Neuronal stem cell (in vitro differentiated cells): ENCODE data around the gene LYPD8.

ENCODE experiments used
- DNase-seq: peaks from one replicate; pipeline ENCODE4 v3.0.0-alpha.2; 2013; ENCODE audit warnings: low spot score
- H2AFZ ChIP-seq: one replicate; pipeline ENCODE4 v1.6.1; 2013; ENCODE audit warnings: mild to moderate bottlenecking, low read length, inconsistent platforms
- H2AK5ac ChIP-seq: 2 replicates; pipeline ENCODE4 v1.6.1; 2013; ENCODE audit warnings: low read depth, mild to moderate bottlenecking, inconsistent platforms, low read length, moderate library complexity, mixed read lengths
- H2BK120ac ChIP-seq: 2 replicates; pipeline ENCODE4 v1.6.1; 2013; ENCODE audit warnings: low read depth, mild to moderate bottlenecking, inconsistent platforms, low read length, moderate library complexity, mixed read lengths
- H2BK12ac ChIP-seq: one replicate; pipeline ENCODE4 v1.6.1; 2013; ENCODE audit warnings: low read length, inconsistent platforms
- H2BK15ac ChIP-seq: 2 replicates; pipeline ENCODE4 v1.6.1; 2013; ENCODE audit warnings: mild to moderate bottlenecking, low read length, inconsistent platforms, mixed read lengths
- H2BK5ac ChIP-seq: one replicate; pipeline ENCODE4 v1.6.1; 2013; ENCODE audit warnings: inconsistent platforms, mild to moderate bottlenecking, low read length, moderate library complexity
- H3K14ac ChIP-seq: one replicate; pipeline ENCODE4 v1.6.1; 2013; ENCODE audit warnings: low read length, inconsistent platforms
- H3K18ac ChIP-seq: 2 replicates; pipeline ENCODE4 v1.6.1; 2013; ENCODE audit warnings: low read length, inconsistent platforms
- H3K23ac ChIP-seq: 2 replicates; pipeline ENCODE4 v1.6.1; 2013; ENCODE audit warnings: low read depth, mild to moderate bottlenecking, mixed read lengths, low read length, inconsistent platforms; ENCODE audit not compliant: poor library complexity
- H3K27ac ChIP-seq: replicated peaks from 3 replicates; pipeline ENCODE4 v1.5.1; 2013; ENCODE audit warnings: low read length, inconsistent platforms
- H3K27me3 ChIP-seq, 3 experiments: 2 replicates each; pipeline ENCODE4 v1.6.1; 2013; ENCODE audit warnings: low read length in 3 of 3, mild to moderate bottlenecking in 2 of 3, inconsistent platforms in 1 of 3, low read depth in 1 of 3, mixed read lengths in 1 of 3, moderate library complexity in 1 of 3; ENCODE audit not compliant: control insufficient read depth in 3 of 3, insufficient read depth in 3 of 3
- H3K36me3 ChIP-seq, 2 donors: replicated peaks in 1 of 2; 2 replicates each; pipeline ENCODE4 v1.6.1; 2013; ENCODE audit warnings: low read length in 2 of 2; ENCODE audit not compliant: control insufficient read depth in 2 of 2, insufficient read depth in 2 of 2
- H3K4ac ChIP-seq: 2 replicates; pipeline ENCODE4 v1.6.1; 2013; ENCODE audit warnings: inconsistent platforms, mild to moderate bottlenecking, low read length, moderate library complexity
- H3K4me1 ChIP-seq, 2 donors: 1 replicate in 1 of 2; 2 replicates in 1 of 2; pipeline ENCODE4 v1.6.1; 2013; ENCODE audit warnings: low read length in 2 of 2, low read depth in 1 of 2; ENCODE audit not compliant: control insufficient read depth in 2 of 2, insufficient read depth in 1 of 2
- H3K4me2 ChIP-seq: one replicate; pipeline ENCODE4 v1.6.1; 2013; ENCODE audit warnings: mild to moderate bottlenecking, low read length, inconsistent platforms; ENCODE audit not compliant: insufficient read depth, poor library complexity, severe bottlenecking
- H3K4me3 ChIP-seq, 2 donors: 2 replicates each; pipeline ENCODE4 v1.5.1; 2013; ENCODE audit warnings: low read length in 2 of 2, mild to moderate bottlenecking in 2 of 2, inconsistent platforms in 1 of 2, moderate library complexity in 1 of 2
- H3K79me1 ChIP-seq: one replicate; pipeline ENCODE4 v1.6.1; 2013; ENCODE audit warnings: low read depth, mild to moderate bottlenecking, inconsistent platforms, low read length, moderate library complexity
- H3K9ac ChIP-seq: one replicate; pipeline ENCODE4 v1.6.1; 2013; ENCODE audit warnings: mild to moderate bottlenecking, low read depth, low read length, inconsistent platforms; ENCODE audit not compliant: poor library complexity
- H3K9me3 ChIP-seq, 2 donors: replicated peaks in 1 of 2; 2 replicates each; pipeline versions ENCODE3 to v1.6.1; 2013; ENCODE audit warnings: low read length in 2 of 2, mild to moderate bottlenecking in 2 of 2, inconsistent platforms in 1 of 2, low read depth in 1 of 2, mixed read lengths in 1 of 2, moderate library complexity in 1 of 2; ENCODE audit not compliant: control insufficient read depth in 2 of 2, insufficient read depth in 1 of 2
- H4K8ac ChIP-seq: one replicate; pipeline ENCODE4 v1.6.1; 2013; ENCODE audit warnings: low read depth, mild to moderate bottlenecking, inconsistent platforms, low read length, moderate library complexity
- H4K91ac ChIP-seq: one replicate; pipeline ENCODE4 v1.6.1; 2013; ENCODE audit warnings: low read length, low read depth, mild to moderate bottlenecking, inconsistent platforms; ENCODE audit not compliant: poor library complexity
- WGBS, 2 donors: extraction: QIAGEN DNeasy Blood & Tissue Kit; methylation state at CpG; one replicate each; pipeline ENCODE4 v1.1.7; 2013; ENCODE audit warnings: missing lambda C conversion rate in 2 of 2, mixed read lengths in 1 of 2; ENCODE audit not compliant: insufficient read length in 2 of 2, insufficient replicate concordance in 1 of 2; ENCODE audit errors: extremely low coverage in 2 of 2; 5-methylcytosine and 5-hydroxymethylcytosine counted together

LYPD8 gene

GRCh38 chr1:248748211-248748610 lies 7.3 kb downstream of the LYPD8 start:
- H3K4me1 ChIP-seq, result no peaks in the 10 kb centered on the region
- H2BK12ac ChIP-seq, result no peak overlapping the region
- no peak overlapping the region for H2BK5ac ChIP-seq
- no peaks in the 10 kb centered on the region for H3K36me3 ChIP-seq
- no peak for DNase-seq
- no peak overlapping the region for H2BK120ac ChIP-seq
- peaks cover 0 to 3% (median 0%) of the 10 kb centered on the region in 3 experiments for H3K27me3 ChIP-seq
- H3K27ac ChIP-seq, result no peak overlapping the region
- H3K9me3 ChIP-seq, result peaks cover 2 to 45% of the 10 kb centered on the region in 2 donors
- H3K14ac ChIP-seq, result no peak overlapping the region
- no peak overlapping the region for H3K4me3 ChIP-seq
- H3K4ac ChIP-seq, result no peak overlapping the region
- H3K4me2 ChIP-seq, result no peak overlapping the region
- no peak overlapping the region for H2AFZ ChIP-seq
- no peak overlapping the region for H3K23ac ChIP-seq
- H3K18ac ChIP-seq, result no peak overlapping the region
- H4K8ac ChIP-seq, result no peak overlapping the region
- no CpG with 5 or more reads among the region's 10 CpGs for WGBS, 2 donors
- H3K79me1 ChIP-seq, result peaks cover 3% of the 10 kb centered on the region
- no peak overlapping the region for H4K91ac ChIP-seq
- no peak overlapping the region for H2AK5ac ChIP-seq
- no peak overlapping the region for H3K9ac ChIP-seq
- no peak overlapping the region for H2BK15ac ChIP-seq

- Histone ChIP-seq H4K91ac (no peak overlapping the region), H2BK12ac (no peak overlapping the region), H3K4me1 (no peaks in the 10 kb centered on the region), H3K4ac (no peak overlapping the region), H2BK120ac (no peak overlapping the region), H3K14ac (no peak overlapping the region), H4K8ac (no peak overlapping the region), H3K27ac (no peak overlapping the region), H3K36me3 (no peaks in the 10 kb centered on the region), H3K9ac (no peak overlapping the region), H3K23ac (no peak overlapping the region), H3K4me2 (no peak overlapping the region), H2AK5ac (no peak overlapping the region), H2BK15ac (no peak overlapping the region), H3K9me3 (peaks cover 0 to 40% of the 10 kb centered on the region in 2 donors), H2AFZ (no peak overlapping the region), H2BK5ac (no peak overlapping the region), H3K18ac (no peak overlapping the region), H3K4me3 (no peak overlapping the region), H3K27me3 (peaks cover 0 to 3% (median 0%) of the 10 kb centered on the region in 3 experiments), H3K79me1 (no peaks in the 10 kb centered on the region)
- DNase-seq, result no peak
- WGBS, 2 donors, result no CpG with 5 or more reads among the region's 7 CpGs
Measured at GRCh38 chr1:248740876-248741275, 14.7 kb downstream of the LYPD8 start.

GRCh38 chr1:248739572-248740205 lies 15.9 kb downstream of the LYPD8 start:
- H2BK120ac ChIP-seq, result no peak overlapping the region
- H3K9ac ChIP-seq, result no peak overlapping the region
- H3K23ac ChIP-seq, result no peak overlapping the region
- no peaks in the 10 kb centered on the region for H3K36me3 ChIP-seq
- no peak overlapping the region for H2AK5ac ChIP-seq
- no peak overlapping the region for H4K8ac ChIP-seq
- no peak overlapping the region for H3K4me2 ChIP-seq
- H3K79me1 ChIP-seq, result no peaks in the 10 kb centered on the region
- no peak overlapping the region for H3K4ac ChIP-seq
- no peak overlapping the region for H4K91ac ChIP-seq
- peaks cover 0 to 3% (median 0%) of the 10 kb centered on the region in 3 experiments for H3K27me3 ChIP-seq
- H3K4me3 ChIP-seq, result peak overlapping the region in 1 of 2 donors; percentile 24
- no CpG with 5 or more reads among the region's 16 CpGs for WGBS, 2 donors
- no peak overlapping the region for H2BK15ac ChIP-seq
- no peak overlapping the region for H2BK12ac ChIP-seq
- no peak overlapping the region for H3K27ac ChIP-seq
- no peak overlapping the region for H2BK5ac ChIP-seq
- no peak overlapping the region for H3K14ac ChIP-seq
- H3K4me1 ChIP-seq, result no peaks in the 10 kb centered on the region
- H2AFZ ChIP-seq, result no peak overlapping the region
- DNase-seq, result no peak
- no peak overlapping the region for H3K18ac ChIP-seq
- H3K9me3 ChIP-seq, result peaks cover 0 to 40% of the 10 kb centered on the region in 2 donors

- peaks cover 0 to 46% of the 10 kb centered on the region in 2 donors for H3K9me3 ChIP-seq
- no peak overlapping the region for H3K4me3 ChIP-seq
- no peaks in the 10 kb centered on the region for H3K4me1 ChIP-seq
- no peak overlapping the region for H2AFZ ChIP-seq
- H2BK120ac ChIP-seq, result no peak overlapping the region
- H3K14ac ChIP-seq, result no peak overlapping the region
- H3K36me3 ChIP-seq, result no peaks in the 10 kb centered on the region
- H3K18ac ChIP-seq, result no peak overlapping the region
- WGBS, 2 donors, result no CpG with 5 or more reads among the region's 6 CpGs
- H3K27ac ChIP-seq, result no peak overlapping the region
- no peak overlapping the region for H3K4me2 ChIP-seq
- no peak overlapping the region for H3K9ac ChIP-seq
- H2BK5ac ChIP-seq, result no peak overlapping the region
- H4K8ac ChIP-seq, result no peak overlapping the region
- H2AK5ac ChIP-seq, result no peak overlapping the region
- H4K91ac ChIP-seq, result no peak overlapping the region
- no peaks in the 10 kb centered on the region for H3K79me1 ChIP-seq
- no peak overlapping the region for H3K23ac ChIP-seq
- no peak for DNase-seq
- H2BK12ac ChIP-seq, result no peak overlapping the region
- no peak overlapping the region for H3K4ac ChIP-seq
- no peak overlapping the region for H2BK15ac ChIP-seq
- no peaks in the 10 kb centered on the region for H3K27me3 ChIP-seq
Measured at GRCh38 chr1:248737457-248737856, 18.1 kb downstream of the LYPD8 start.
